Ramos (cell line): ENCODE results near the gene ISYNA1.

Experiments
- in situ Hi-C: fragments of 300-500 bp; cut with MboI; formaldehyde crosslinking; loops from one replicate; pipeline ENCODE4 v1.14.3; 2022; ENCODE audit warnings: low sequenced_read_pairs; ENCODE audit not compliant: unreplicated experiment

Gene ISYNA1

GRCh38 chr19:18468517-18468916 lies 30.6 kb upstream of the ISYNA1 start:
- in situ Hi-C loops = no loop called here

- in situ Hi-C loops = no loop called here
These were observed 30.0 kb upstream of the ISYNA1 start for GRCh38 chr19:18467978-18468377.

DNA sequence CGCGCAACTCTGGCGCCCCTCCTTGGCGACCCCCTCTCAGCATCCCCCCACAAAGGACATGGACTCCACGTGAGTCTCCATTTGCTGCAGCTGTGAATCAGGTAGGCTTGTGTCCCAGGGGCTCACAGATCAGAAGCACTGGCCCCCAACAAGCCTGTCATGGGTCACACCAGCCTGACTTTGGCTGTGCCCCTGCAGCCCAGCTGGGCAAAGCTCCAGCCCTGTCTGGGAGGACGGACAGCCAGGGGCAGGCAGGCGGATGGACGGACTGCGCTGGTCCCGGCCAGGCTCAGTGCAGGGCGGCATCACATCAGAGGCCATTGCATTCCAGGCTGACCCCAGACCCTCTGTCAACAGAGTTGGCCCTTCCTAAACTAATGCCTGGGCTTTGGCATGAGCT lies 28.4 kb upstream of the ISYNA1 start:
- in situ Hi-C loops = no loop called here

DNA sequence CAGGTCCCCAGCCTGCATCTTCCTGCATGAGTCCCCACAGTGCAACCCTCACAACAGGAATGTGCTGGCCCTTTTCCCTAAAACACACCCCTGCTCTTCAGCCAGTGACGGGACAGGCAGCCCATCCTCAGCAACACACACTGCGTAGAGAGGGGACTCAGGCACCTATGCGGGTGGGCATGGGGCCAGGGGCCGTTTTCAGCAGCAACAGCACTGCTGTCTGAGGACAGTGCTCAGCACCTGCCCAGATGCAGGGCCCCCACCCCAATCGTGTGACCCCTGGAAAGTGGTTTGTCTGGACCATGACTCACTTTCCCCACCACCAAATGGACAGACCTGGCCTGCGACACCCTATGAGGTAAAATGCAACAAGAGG lies 28.0 kb upstream of the ISYNA1 start:
- in situ Hi-C loops = no loop called here

- in situ Hi-C loops = no loop called here
These were observed 27.5 kb upstream of the ISYNA1 start for GRCh38 chr19:18465214-18465963.

GRCh38 chr19:18464646-18465045 lies 26.7 kb upstream of the ISYNA1 start:
- in situ Hi-C loops = no loop called here

DNA sequence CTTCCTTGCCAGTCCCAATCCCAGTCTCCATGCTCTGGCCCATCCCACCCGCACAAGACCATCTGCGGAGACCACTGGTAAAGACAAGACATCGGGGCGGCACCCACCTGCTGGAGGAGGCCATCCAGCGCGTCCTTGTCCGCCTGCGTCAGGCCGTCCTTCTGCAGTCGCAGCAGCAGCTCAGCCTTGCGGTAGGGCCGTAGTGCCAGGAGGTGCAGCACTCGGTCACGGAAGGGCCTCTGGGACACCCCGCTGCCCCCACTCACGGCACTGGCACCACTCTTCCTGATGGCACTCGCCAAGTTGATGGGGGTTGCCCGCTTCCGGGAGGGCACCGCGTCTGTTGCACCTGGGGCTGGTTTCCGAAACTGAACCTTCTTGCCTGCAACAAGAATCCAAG lies 23.5 kb upstream of the ISYNA1 start:
- in situ Hi-C loops = no loop called here

- in situ Hi-C loops = no loop called here
These were observed 23.0 kb upstream of the ISYNA1 start for GRCh38 chr19:18460900-18461299.

GRCh38 chr19:18457483-18458331 lies 19.8 kb upstream of the ISYNA1 start:
- in situ Hi-C loops = loop anchor here (10.0 kb wide), 1 partner anchor 397 kb away; no protein-coding TSS in a partner anchor

- in situ Hi-C loops = loop anchor here (10.0 kb wide), 1 partner anchor 398 kb away; no protein-coding TSS in a partner anchor
These were observed 19.0 kb upstream of the ISYNA1 start for GRCh38 chr19:18456974-18457373.

DNA sequence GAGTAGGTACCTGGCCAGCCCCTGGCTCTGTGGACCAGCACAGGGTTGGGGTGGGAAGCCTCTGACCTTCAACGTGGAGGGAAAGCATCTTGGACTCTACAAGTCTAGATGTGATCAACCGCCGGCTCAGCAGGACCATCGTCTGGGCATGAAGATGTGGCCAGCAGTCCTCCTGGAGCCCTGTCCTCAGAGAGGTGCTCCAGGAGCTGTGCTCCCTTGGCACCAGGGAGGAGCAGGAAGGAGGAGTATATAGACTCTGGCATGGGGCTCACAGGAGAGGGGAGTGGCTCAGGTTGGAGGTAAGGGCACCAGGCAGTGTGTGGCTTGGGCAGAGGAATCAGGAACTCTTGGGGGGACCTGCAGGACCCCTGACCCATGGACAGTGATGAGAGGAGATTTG lies 18.3 kb upstream of the ISYNA1 start:
- in situ Hi-C loops = loop anchor here (10.0 kb wide), 1 partner anchor 399 kb away; no protein-coding TSS in a partner anchor

- in situ Hi-C loops = loop anchor here (5.0 to 10.0 kb wide), 2 partner anchors 229 to 401 kb away; partner anchors contain the start of gene CRTC1
These were observed 15.5 kb upstream of the ISYNA1 start for GRCh38 chr19:18453269-18454024.

GRCh38 chr19:18452386-18452785 lies 14.5 kb upstream of the ISYNA1 start:
- in situ Hi-C loops = loop anchor here (5.0 to 10.0 kb wide), 2 partner anchors 230 to 402 kb away; partner anchors contain the start of gene CRTC1

DNA sequence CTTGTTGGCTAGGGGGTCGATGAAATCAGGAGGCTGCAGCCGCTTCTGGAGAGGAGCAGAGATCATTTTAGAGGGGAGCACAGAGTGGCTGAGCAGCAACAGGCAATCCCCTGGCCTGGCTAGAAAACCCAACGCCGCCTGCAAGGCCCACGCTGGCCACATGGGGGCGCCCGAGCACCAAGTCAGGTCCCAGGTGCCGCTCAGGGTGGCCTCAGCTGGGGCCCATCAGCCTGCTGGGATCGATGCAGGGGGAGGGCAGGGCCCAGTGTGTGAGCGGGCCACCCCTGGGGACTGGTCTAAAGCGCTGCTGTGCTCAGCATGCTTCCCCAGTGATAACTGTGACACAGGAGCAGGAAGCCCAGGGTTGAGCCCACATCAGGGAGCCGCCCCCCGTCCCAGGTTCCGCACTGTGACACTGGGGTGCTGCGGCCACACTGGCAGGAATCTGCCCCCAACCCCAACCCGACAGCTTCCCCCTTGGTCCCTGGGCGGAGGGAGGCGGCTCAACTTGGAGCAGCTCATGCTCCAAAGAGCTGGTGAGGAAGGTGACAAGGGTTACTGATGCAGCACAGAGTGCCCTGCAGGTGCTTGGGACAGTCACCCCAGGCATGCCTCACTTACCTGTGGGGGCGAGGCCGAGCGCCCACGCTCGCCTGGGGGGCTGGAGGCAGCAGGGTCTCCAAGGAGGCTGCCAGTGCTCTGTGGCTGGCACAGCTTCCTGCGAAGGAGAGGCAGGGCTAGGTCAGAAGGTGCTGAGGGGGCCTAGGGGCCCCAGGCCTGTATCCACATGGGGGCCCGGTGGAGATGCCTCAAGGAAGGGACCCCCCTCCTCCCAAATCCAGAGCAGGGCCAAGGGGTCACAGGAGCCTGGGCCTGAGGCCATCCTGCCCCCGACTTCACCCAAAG lies 13.3 kb upstream of the ISYNA1 start:
- in situ Hi-C loops = loop anchor here (5.0 to 10.0 kb wide), 2 partner anchors 231 to 404 kb away; partner anchors contain the start of gene CRTC1

GRCh38 chr19:18450021-18450930 lies 12.3 kb upstream of the ISYNA1 start:
- in situ Hi-C loops = loop anchor here (5.0 to 10.0 kb wide), 2 partner anchors 232 to 405 kb away; partner anchors contain the start of gene CRTC1

DNA sequence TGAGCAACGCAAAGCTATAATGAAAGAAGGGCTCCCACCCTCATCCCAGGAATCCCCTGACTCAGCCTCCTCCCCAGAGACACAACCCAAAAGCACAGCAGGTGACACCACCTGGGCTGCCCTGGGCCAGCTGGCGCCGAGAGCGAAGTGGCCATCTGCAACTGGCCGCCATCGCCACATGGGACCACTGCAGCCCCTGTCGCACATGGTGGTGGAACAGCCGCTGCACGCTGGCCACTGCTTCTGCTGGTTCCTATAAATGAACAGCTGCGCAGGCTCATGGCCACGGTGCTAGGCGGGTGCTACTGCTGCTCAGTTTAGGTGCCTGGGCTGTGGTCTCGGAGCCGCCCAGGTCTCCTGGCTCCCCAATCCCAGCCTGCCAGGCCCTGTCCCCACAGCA lies 11.6 kb upstream of the ISYNA1 start:
- in situ Hi-C loops = no loop called here

- in situ Hi-C loops = no loop called here
These were observed 9.0 kb upstream of the ISYNA1 start for GRCh38 chr19:18446811-18447359.
